Keratinocyte (primary cell): ENCODE data around the gene FNDC3B. TPM values are rescaled to one million over a fixed set of nuclear protein-coding genes. Genes with fewer than 3 reads are reported as not detected.

ENCODE experiments used
- DNase-seq: peaks from one replicate; pipeline ENCODE4 v3.0.0-alpha.2; 2011; ENCODE audit warnings: low read depth, missing footprints, low spot score
- FAIRE-seq: peaks from 2 replicates; lab custom pipeline; 2011; peaks lifted over from hg19 to GRCh38; lab: Jason Lieb, UNC
- H2AFZ ChIP-seq: 2 replicates; pipeline ENCODE4 v1.6.0; 2012; ENCODE audit warnings: low read length, control low read depth, inconsistent platforms; ENCODE audit not compliant: control insufficient read depth
- H3K27ac ChIP-seq: 2 replicates; pipeline ENCODE4 v1.5.1; 2011; ENCODE audit warnings: low read length; ENCODE audit not compliant: control insufficient read depth, insufficient read depth
- H3K27me3 ChIP-seq: 3 replicates; pipeline ENCODE4 v1.6.0; 2011; ENCODE audit warnings: low read length; ENCODE audit not compliant: control insufficient read depth, insufficient read depth; ENCODE audit errors: extremely low read depth
- H3K36me3 ChIP-seq, 2 experiments: 2 replicates in 1 of 2; 3 replicates in 1 of 2; pipeline ENCODE4 v1.5.1; 2011; ENCODE audit warnings: low read length in 2 of 2, mild to moderate bottlenecking in 1 of 2; ENCODE audit not compliant: control insufficient read depth in 2 of 2, insufficient read depth in 2 of 2; ENCODE audit errors: extremely low read depth in 1 of 2
- H3K4me1 ChIP-seq: 3 replicates; pipeline ENCODE4 v1.5.1; 2011; ENCODE audit warnings: low read length; ENCODE audit not compliant: control insufficient read depth, insufficient read depth; ENCODE audit errors: extremely low read depth
- H3K4me2 ChIP-seq: 3 replicates; pipeline ENCODE4 v1.6.0; 2011; ENCODE audit warnings: low read depth, low read length; ENCODE audit not compliant: control insufficient read depth, insufficient read depth; ENCODE audit errors: extremely low read depth
- H3K4me3 ChIP-seq, 3 experiments: fragments of 200-600 bp in 1 of 3; sonication (generic) in 1 of 3; 2 replicates in 2 of 3; 3 replicates in 1 of 3; pipeline ENCODE4 v1.5.1; 2011 to 2016; ENCODE audit warnings: low read length in 3 of 3, mild to moderate bottlenecking in 3 of 3, control low read depth in 2 of 3, inconsistent platforms in 1 of 3, low read depth in 1 of 3, mixed read lengths in 1 of 3, mixed run types in 1 of 3, moderate library complexity in 1 of 3; ENCODE audit not compliant: control insufficient read depth in 2 of 3, insufficient read depth in 2 of 3; ENCODE audit errors: extremely low read depth in 1 of 3
- H3K79me2 ChIP-seq: 2 replicates; pipeline ENCODE4 v1.6.0; 2012; ENCODE audit warnings: low read length; ENCODE audit not compliant: control insufficient read depth, insufficient read depth
- H3K9ac ChIP-seq: 3 replicates; pipeline ENCODE4 v1.6.0; 2011; ENCODE audit warnings: low read length; ENCODE audit not compliant: control insufficient read depth, insufficient read depth; ENCODE audit errors: extremely low read depth
- H3K9me1 ChIP-seq: 3 replicates; pipeline ENCODE4 v1.6.0; 2011; ENCODE audit warnings: low read length; ENCODE audit not compliant: control insufficient read depth, insufficient read depth; ENCODE audit errors: extremely low read depth
- H3K9me3 ChIP-seq: 2 replicates; pipeline ENCODE4 v1.5.1; 2012; ENCODE audit warnings: low read depth, low read length; ENCODE audit not compliant: control insufficient read depth
- H4K20me1 ChIP-seq: 3 replicates; pipeline ENCODE4 v1.6.0; 2011; ENCODE audit warnings: low read length; ENCODE audit not compliant: control insufficient read depth, insufficient read depth; ENCODE audit errors: extremely low read depth
- EZH2 ChIP-seq: IDR thresholded peaks from one replicate; pipeline ENCODE4 v1.6.1; 2012; ENCODE audit warnings: inconsistent platforms, mild to moderate bottlenecking, low read length, moderate library complexity
- dilution Hi-C: fragments of 300-500 bp; cut with MboI; formaldehyde crosslinking; loops from one replicate; pipeline ENCODE4 v1.7.0; 2020; ENCODE audit warnings: low sequenced_read_pairs; ENCODE audit not compliant: extremely low pct_ligation_motif_present
- polyA plus RNA-seq, 5 experiments: library from polyadenylated mRNA; depleted of rRNA in 3 of 5; stranded (reverse) in 3 of 5; stranded (forward) in 1 of 5; unstranded in 1 of 5; fragments of >200 nt; gene quantifications; 1 replicate in 1 of 5; 2 replicates in 3 of 5; 3 replicates in 1 of 5; pipeline versions ENCODE4 v1.2.1 to v1.2.3, GENCODE V29; 2011 to 2012; ENCODE audit warnings: missing spikeins in 2 of 5, low read depth in 1 of 5, low replicate concordance in 1 of 5
- TF ChIP-seq, protein P1 (sequence below), 3 experiments: IDR thresholded peaks in 1 of 3; conservative IDR thresholded peaks in 1 of 3; optimal IDR thresholded peaks in 1 of 3; 2 replicates in 2 of 3; 3 replicates in 1 of 3; pipeline versions ENCODE3 to v1.5.1; 2011; ENCODE audit warnings: low read length in 3 of 3, mild to moderate bottlenecking in 3 of 3, moderate library complexity in 2 of 3, control low read depth in 1 of 3, inconsistent platforms in 1 of 3; ENCODE audit not compliant: insufficient read depth in 2 of 3; ENCODE audit errors: extremely low read depth in 1 of 3

Gene FNDC3B
- polyA plus RNA-seq, 1 donor (not counting 4 experiments of a cell fraction or from before 2014, with no cell fraction given) = 31.4 TPM

DNA sequence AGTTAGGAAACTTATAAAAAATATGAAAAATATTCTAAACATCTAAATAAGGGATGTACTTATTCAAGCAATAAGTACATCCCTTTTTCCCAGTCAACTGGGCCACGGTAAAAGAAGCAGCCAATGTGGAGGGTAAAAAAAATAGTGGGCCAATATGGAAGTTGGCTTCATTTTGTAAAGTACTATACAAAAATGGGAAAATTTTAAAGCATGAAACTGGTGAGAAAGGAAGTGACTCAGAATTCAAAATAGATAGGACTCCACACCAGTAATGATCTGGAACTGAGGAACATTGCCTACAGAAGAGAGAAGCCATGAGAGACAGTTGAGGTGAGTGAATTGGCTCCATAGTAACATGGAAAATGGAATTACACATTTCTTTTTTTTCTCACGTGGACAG, 108.9 kb downstream of the FNDC3B start:
- DNase-seq = no peak
- Histone ChIP-seq H3K4me1 (peaks cover 30% of the 10 kb centered on the region), H3K4me3 (no peak overlapping the region), H3K79me2 (peaks cover 74% of the 10 kb centered on the region), H3K36me3 (peaks cover 2 to 3% of the 10 kb centered on the region in 2 experiments), H3K9ac (no peak overlapping the region), H3K27me3 (no peaks in the 10 kb centered on the region), H4K20me1 (no peaks in the 10 kb centered on the region), H3K9me1 (no peaks in the 10 kb centered on the region), H3K4me2 (no peak overlapping the region), H2AFZ (no peak overlapping the region), H3K9me3 (no peaks in the 10 kb centered on the region), H3K27ac (no peak overlapping the region)
- FAIRE-seq = no peak
- TF ChIP-seq, protein P1, sequence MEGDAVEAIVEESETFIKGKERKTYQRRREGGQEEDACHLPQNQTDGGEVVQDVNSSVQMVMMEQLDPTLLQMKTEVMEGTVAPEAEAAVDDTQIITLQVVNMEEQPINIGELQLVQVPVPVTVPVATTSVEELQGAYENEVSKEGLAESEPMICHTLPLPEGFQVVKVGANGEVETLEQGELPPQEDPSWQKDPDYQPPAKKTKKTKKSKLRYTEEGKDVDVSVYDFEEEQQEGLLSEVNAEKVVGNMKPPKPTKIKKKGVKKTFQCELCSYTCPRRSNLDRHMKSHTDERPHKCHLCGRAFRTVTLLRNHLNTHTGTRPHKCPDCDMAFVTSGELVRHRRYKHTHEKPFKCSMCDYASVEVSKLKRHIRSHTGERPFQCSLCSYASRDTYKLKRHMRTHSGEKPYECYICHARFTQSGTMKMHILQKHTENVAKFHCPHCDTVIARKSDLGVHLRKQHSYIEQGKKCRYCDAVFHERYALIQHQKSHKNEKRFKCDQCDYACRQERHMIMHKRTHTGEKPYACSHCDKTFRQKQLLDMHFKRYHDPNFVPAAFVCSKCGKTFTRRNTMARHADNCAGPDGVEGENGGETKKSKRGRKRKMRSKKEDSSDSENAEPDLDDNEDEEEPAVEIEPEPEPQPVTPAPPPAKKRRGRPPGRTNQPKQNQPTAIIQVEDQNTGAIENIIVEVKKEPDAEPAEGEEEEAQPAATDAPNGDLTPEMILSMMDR (optimal IDR thresholded peaks at IDR 0.05 in 1 of 3, IDR thresholded peaks at IDR 0.05 in 1 of 3, conservative IDR thresholded peaks at IDR 0.05 in 1 of 3; ENCODE audit: extremely low read depth in 1 of 3, insufficient read depth in 2 of 3, low read length in 3 of 3) = no peak
- no peak for TF ChIP-seq EZH2
- dilution Hi-C loops = no loop called here

DNA sequence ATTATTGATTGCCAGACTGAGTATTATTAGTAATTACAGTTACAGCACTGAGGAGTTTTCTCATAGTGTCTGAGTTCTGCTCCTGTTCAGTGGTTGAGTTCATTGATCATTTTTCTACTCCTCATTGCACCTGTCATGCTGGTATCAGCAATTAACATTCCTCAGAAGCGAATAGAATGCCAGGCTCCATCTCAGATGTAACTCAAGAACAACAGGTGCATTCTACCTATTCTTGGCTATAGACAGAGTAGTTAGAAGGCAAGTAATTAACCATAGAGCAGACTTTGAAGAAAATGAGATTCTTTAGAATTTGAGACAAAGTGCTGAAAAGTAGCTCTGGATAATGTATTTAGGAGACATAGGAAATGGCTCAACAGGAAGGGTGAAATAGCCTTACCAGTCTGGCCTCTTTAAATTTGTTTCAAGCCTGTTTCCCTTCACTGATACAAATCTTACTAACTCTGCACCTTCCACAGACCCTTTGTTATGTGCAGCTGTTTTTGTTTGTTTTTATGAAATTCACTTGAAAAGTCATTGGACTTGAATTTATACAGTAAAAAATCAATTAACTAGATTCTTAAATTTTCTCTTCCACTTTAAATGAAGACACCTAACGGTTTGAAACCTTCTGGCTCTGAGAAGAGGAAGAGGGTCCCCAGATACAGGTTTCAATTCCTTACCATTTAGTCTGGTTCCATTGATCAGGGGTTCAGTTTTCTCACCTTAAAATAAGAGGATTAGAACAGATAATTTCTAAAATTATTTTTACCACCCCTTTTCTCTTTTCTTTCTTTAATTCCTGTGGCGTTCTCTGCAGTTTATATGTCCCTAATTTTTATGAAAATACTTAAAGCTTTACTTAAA, 109.6 kb downstream of the FNDC3B start:
- no peak for FAIRE-seq

More for the DNA sequence above, 109.6 kb downstream of the FNDC3B start:
- TF ChIP-seq, protein P1 (optimal IDR thresholded peaks at IDR 0.05 in 1 of 3, IDR thresholded peaks at IDR 0.05 in 1 of 3, conservative IDR thresholded peaks at IDR 0.05 in 1 of 3; ENCODE audit: extremely low read depth in 1 of 3, insufficient read depth in 2 of 3, low read length in 3 of 3) = no peak
- no peak for TF ChIP-seq EZH2
- Histone ChIP-seq H3K27me3 (no peaks in the 10 kb centered on the region), H3K4me1 (peaks cover 37% of the 10 kb centered on the region), H3K9me3 (no peaks in the 10 kb centered on the region), H2AFZ (no peak overlapping the region), H3K27ac (no peak overlapping the region), H4K20me1 (no peaks in the 10 kb centered on the region), H3K9ac (no peak overlapping the region), H3K79me2 (peaks cover 72% of the 10 kb centered on the region), H3K9me1 (no peaks in the 10 kb centered on the region), H3K4me2 (no peak overlapping the region), H3K4me3 (no peak overlapping the region), H3K36me3 (peaks cover 2 to 3% of the 10 kb centered on the region in 2 experiments)
- dilution Hi-C loops = no loop called here
- DNase-seq = no peak
